Breast epithelium (tissue), 3 donors: ENCODE measurements around the gene CA9.

ENCODE experiments used
- POLR2AphosphoS5 ChIP-seq, 3 donors: sonication (generic); formaldehyde crosslinking; IDR thresholded peaks; one replicate each; pipeline ENCODE4 v1.6.1; 2017; ENCODE audit warnings: antibody characterized with exemption in 3 of 3
- TF ChIP-seq, protein P1 (sequence below), 3 donors: fragments of 450-650 bp; IDR thresholded peaks; one replicate each; pipeline ENCODE4 v1.5.1; 2016 to 2017; ENCODE audit warnings: antibody characterized with exemption in 3 of 3, mild to moderate bottlenecking in 3 of 3, moderate library complexity in 3 of 3

DNA sequence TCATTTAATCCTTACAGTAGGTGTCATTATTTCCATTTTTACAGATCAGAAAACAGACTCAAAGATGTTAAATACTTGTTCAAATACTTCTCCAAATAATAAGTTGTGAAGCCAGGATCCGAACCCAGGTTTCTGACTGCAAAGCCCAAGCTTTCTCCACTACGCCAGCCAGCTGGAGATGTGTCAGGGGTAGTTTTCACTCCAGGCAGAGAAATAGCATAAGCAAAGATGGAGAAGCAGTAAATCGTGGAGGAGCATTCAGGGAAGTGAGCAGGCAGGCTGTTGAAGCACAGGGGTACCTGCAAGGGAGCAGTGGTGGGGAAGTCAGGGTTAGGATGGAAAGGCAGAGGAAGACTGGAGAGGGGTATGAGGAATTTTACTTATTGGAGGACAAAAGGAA is 55.4 kb downstream of the CA9 start:
- TF ChIP-seq POLR2AphosphoS5 (IDR thresholded peaks at IDR 0.05) = no peak
- TF ChIP-seq, protein P1, sequence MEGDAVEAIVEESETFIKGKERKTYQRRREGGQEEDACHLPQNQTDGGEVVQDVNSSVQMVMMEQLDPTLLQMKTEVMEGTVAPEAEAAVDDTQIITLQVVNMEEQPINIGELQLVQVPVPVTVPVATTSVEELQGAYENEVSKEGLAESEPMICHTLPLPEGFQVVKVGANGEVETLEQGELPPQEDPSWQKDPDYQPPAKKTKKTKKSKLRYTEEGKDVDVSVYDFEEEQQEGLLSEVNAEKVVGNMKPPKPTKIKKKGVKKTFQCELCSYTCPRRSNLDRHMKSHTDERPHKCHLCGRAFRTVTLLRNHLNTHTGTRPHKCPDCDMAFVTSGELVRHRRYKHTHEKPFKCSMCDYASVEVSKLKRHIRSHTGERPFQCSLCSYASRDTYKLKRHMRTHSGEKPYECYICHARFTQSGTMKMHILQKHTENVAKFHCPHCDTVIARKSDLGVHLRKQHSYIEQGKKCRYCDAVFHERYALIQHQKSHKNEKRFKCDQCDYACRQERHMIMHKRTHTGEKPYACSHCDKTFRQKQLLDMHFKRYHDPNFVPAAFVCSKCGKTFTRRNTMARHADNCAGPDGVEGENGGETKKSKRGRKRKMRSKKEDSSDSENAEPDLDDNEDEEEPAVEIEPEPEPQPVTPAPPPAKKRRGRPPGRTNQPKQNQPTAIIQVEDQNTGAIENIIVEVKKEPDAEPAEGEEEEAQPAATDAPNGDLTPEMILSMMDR (IDR thresholded peaks at IDR 0.05) = no peak
